OCI-LY3 (cell line): Measurements from ENCODE around the gene KCNQ1.

Source experiments
- EZH2phosphoT487 ChIP-seq: fragments of 200-600 bp; shearing (Covaris generic); IDR thresholded peaks from 2 replicates; pipeline ENCODE4 v1.6.1; 2018; ENCODE audit warnings: antibody characterized with exemption, mixed run types, low read depth
- TF ChIP-seq, protein P1 (sequence below): fragments of 200-600, 300-600 bp; sonication (generic); IDR thresholded peaks from 2 replicates; pipeline ENCODE4 v1.5.1; 2014; ENCODE audit warnings: antibody characterized with exemption, low read length, low read depth

DNA sequence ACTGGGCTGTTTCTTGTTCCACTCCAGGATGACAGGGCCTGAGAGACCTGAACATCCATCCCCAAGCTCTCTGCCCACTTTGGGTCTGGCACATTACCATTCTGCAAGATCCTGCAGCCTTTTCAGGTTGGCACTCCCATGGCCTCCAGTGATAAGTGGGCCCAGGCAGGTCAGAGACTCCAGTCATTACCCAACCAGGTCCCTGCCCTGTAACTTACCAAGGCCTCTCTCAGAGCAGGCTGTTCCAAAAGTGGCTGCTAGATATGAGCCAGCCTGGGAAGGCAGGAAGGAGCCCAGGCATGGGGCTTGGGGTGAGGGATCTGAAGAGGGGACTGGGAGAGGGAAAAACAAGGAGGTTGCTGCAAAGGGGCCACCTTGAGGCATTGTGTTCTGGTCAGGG is 219.1 kb downstream of the KCNQ1 start:
- TF ChIP-seq, protein P1, sequence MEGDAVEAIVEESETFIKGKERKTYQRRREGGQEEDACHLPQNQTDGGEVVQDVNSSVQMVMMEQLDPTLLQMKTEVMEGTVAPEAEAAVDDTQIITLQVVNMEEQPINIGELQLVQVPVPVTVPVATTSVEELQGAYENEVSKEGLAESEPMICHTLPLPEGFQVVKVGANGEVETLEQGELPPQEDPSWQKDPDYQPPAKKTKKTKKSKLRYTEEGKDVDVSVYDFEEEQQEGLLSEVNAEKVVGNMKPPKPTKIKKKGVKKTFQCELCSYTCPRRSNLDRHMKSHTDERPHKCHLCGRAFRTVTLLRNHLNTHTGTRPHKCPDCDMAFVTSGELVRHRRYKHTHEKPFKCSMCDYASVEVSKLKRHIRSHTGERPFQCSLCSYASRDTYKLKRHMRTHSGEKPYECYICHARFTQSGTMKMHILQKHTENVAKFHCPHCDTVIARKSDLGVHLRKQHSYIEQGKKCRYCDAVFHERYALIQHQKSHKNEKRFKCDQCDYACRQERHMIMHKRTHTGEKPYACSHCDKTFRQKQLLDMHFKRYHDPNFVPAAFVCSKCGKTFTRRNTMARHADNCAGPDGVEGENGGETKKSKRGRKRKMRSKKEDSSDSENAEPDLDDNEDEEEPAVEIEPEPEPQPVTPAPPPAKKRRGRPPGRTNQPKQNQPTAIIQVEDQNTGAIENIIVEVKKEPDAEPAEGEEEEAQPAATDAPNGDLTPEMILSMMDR: no peak
- no peak for TF ChIP-seq EZH2phosphoT487
